Right lobe of liver (tissue), 4 donors: ENCODE results near the gene ATE1.

Source experiments
- CTCF ChIP-seq, 4 donors: fragments of 200-600 bp in 3 of 4; fragments of 450-650 bp in 1 of 4; IDR thresholded peaks; one replicate each; pipeline versions ENCODE4 v1.5.1 to v1.8.0; 2016 to 2022; ENCODE audit warnings: antibody characterized with exemption in 4 of 4, mild to moderate bottlenecking in 2 of 4
- POLR2A ChIP-seq: fragments of 450-650 bp; IDR thresholded peaks from one replicate; pipeline ENCODE4 v1.6.1; 2017; ENCODE audit warnings: antibody characterized with exemption, mild to moderate bottlenecking
- donor health status: DM: no; HTN: no; CAD: no.
- donor health status: DM: no; HTN: no; CAD: no.
- donor health status: DM: no; HTN: yes; CAD: no.

GRCh38 chr10:121851786-121852185 lies 76.0 kb downstream of the ATE1 start:
- no peak for TF ChIP-seq CTCF (IDR thresholded peaks at IDR 0.05)
- TF ChIP-seq POLR2A: no peak
